Transverse colon (tissue), 4 donors: ENCODE data around the gene MYF5.

ENCODE experiments used
- CTCF ChIP-seq, 5 experiments: fragments of 200-600 bp in 3 of 5; fragments of 450-650 bp in 2 of 5; sonication (generic) in 3 of 5; IDR thresholded peaks; 1 replicate in 2 of 5; 2 replicates in 3 of 5; pipeline ENCODE4 v1.5.1; 2016 to 2017; ENCODE audit warnings: antibody characterized with exemption in 5 of 5, inconsistent platforms in 3 of 5, mild to moderate bottlenecking in 2 of 5, moderate library complexity in 1 of 5
- EP300 ChIP-seq: sonication (generic); formaldehyde crosslinking; IDR thresholded peaks from one replicate; pipeline ENCODE4 v1.6.1; 2017; ENCODE audit warnings: antibody characterized with exemption, low read depth
- POLR2A ChIP-seq: fragments of 450-650 bp; IDR thresholded peaks from one replicate; pipeline ENCODE4 v1.6.1; 2016; ENCODE audit warnings: antibody characterized with exemption, mild to moderate bottlenecking, moderate library complexity
- POLR2AphosphoS5 ChIP-seq, 3 donors: sonication (generic); formaldehyde crosslinking; IDR thresholded peaks; one replicate each; pipeline ENCODE4 v1.6.1; 2016; ENCODE audit warnings: antibody characterized with exemption in 3 of 3

GRCh38 chr12:80692114-80692513 lies 24.6 kb upstream of the MYF5 start:
- TF ChIP-seq CTCF (IDR thresholded peaks at IDR 0.05) (no peak), POLR2AphosphoS5 (IDR thresholded peaks at IDR 0.05) (no peak), POLR2A (no peak), EP300 (no peak)
